Keratinocyte (primary cell): ENCODE measurements around the gene ANKRD23. TPM values are rescaled to one million over a fixed set of nuclear protein-coding genes. Genes with fewer than 3 reads are reported as not detected.

ENCODE experiments used
- DNase-seq: peaks from one replicate; pipeline ENCODE4 v3.0.0-alpha.2; 2011; ENCODE audit warnings: low read depth, missing footprints, low spot score
- FAIRE-seq: peaks from 2 replicates; lab custom pipeline; 2011; peaks lifted over from hg19 to GRCh38; lab: Jason Lieb, UNC
- H2AFZ ChIP-seq: 2 replicates; pipeline ENCODE4 v1.6.0; 2012; ENCODE audit warnings: low read length, control low read depth, inconsistent platforms; ENCODE audit not compliant: control insufficient read depth
- H3K27ac ChIP-seq: 2 replicates; pipeline ENCODE4 v1.5.1; 2011; ENCODE audit warnings: low read length; ENCODE audit not compliant: control insufficient read depth, insufficient read depth
- H3K27me3 ChIP-seq: 3 replicates; pipeline ENCODE4 v1.6.0; 2011; ENCODE audit warnings: low read length; ENCODE audit not compliant: control insufficient read depth, insufficient read depth; ENCODE audit errors: extremely low read depth
- H3K36me3 ChIP-seq, 2 experiments: 2 replicates in 1 of 2; 3 replicates in 1 of 2; pipeline ENCODE4 v1.5.1; 2011; ENCODE audit warnings: low read length in 2 of 2, mild to moderate bottlenecking in 1 of 2; ENCODE audit not compliant: control insufficient read depth in 2 of 2, insufficient read depth in 2 of 2; ENCODE audit errors: extremely low read depth in 1 of 2
- H3K4me1 ChIP-seq: 3 replicates; pipeline ENCODE4 v1.5.1; 2011; ENCODE audit warnings: low read length; ENCODE audit not compliant: control insufficient read depth, insufficient read depth; ENCODE audit errors: extremely low read depth
- H3K4me2 ChIP-seq: 3 replicates; pipeline ENCODE4 v1.6.0; 2011; ENCODE audit warnings: low read depth, low read length; ENCODE audit not compliant: control insufficient read depth, insufficient read depth; ENCODE audit errors: extremely low read depth
- H3K4me3 ChIP-seq, 3 experiments: fragments of 200-600 bp in 1 of 3; sonication (generic) in 1 of 3; 2 replicates in 2 of 3; 3 replicates in 1 of 3; pipeline ENCODE4 v1.5.1; 2011 to 2016; ENCODE audit warnings: low read length in 3 of 3, mild to moderate bottlenecking in 3 of 3, control low read depth in 2 of 3, inconsistent platforms in 1 of 3, low read depth in 1 of 3, mixed read lengths in 1 of 3, mixed run types in 1 of 3, moderate library complexity in 1 of 3; ENCODE audit not compliant: control insufficient read depth in 2 of 3, insufficient read depth in 2 of 3; ENCODE audit errors: extremely low read depth in 1 of 3
- H3K79me2 ChIP-seq: 2 replicates; pipeline ENCODE4 v1.6.0; 2012; ENCODE audit warnings: low read length; ENCODE audit not compliant: control insufficient read depth, insufficient read depth
- H3K9ac ChIP-seq: 3 replicates; pipeline ENCODE4 v1.6.0; 2011; ENCODE audit warnings: low read length; ENCODE audit not compliant: control insufficient read depth, insufficient read depth; ENCODE audit errors: extremely low read depth
- H3K9me1 ChIP-seq: 3 replicates; pipeline ENCODE4 v1.6.0; 2011; ENCODE audit warnings: low read length; ENCODE audit not compliant: control insufficient read depth, insufficient read depth; ENCODE audit errors: extremely low read depth
- H3K9me3 ChIP-seq: 2 replicates; pipeline ENCODE4 v1.5.1; 2012; ENCODE audit warnings: low read depth, low read length; ENCODE audit not compliant: control insufficient read depth
- H4K20me1 ChIP-seq: 3 replicates; pipeline ENCODE4 v1.6.0; 2011; ENCODE audit warnings: low read length; ENCODE audit not compliant: control insufficient read depth, insufficient read depth; ENCODE audit errors: extremely low read depth
- CTCF ChIP-seq, 3 experiments: IDR thresholded peaks in 1 of 3; conservative IDR thresholded peaks in 1 of 3; optimal IDR thresholded peaks in 1 of 3; 2 replicates in 2 of 3; 3 replicates in 1 of 3; pipeline versions ENCODE3 to v1.5.1; 2011; ENCODE audit warnings: low read length in 3 of 3, mild to moderate bottlenecking in 3 of 3, moderate library complexity in 2 of 3, control low read depth in 1 of 3, inconsistent platforms in 1 of 3; ENCODE audit not compliant: insufficient read depth in 2 of 3; ENCODE audit errors: extremely low read depth in 1 of 3
- EZH2 ChIP-seq: IDR thresholded peaks from one replicate; pipeline ENCODE4 v1.6.1; 2012; ENCODE audit warnings: inconsistent platforms, mild to moderate bottlenecking, low read length, moderate library complexity
- dilution Hi-C: fragments of 300-500 bp; cut with MboI; formaldehyde crosslinking; loops from one replicate; pipeline ENCODE4 v1.7.0; 2020; ENCODE audit warnings: low sequenced_read_pairs; ENCODE audit not compliant: extremely low pct_ligation_motif_present
- polyA plus RNA-seq, 5 experiments: library from polyadenylated mRNA; depleted of rRNA in 3 of 5; stranded (reverse) in 3 of 5; stranded (forward) in 1 of 5; unstranded in 1 of 5; fragments of >200 nt; gene quantifications; 1 replicate in 1 of 5; 2 replicates in 3 of 5; 3 replicates in 1 of 5; pipeline versions ENCODE4 v1.2.1 to v1.2.3, GENCODE V29; 2011 to 2012; ENCODE audit warnings: missing spikeins in 2 of 5, low read depth in 1 of 5, low replicate concordance in 1 of 5

The ANKRD23 gene
- polyA plus RNA-seq, 1 donor (not counting 4 experiments of a cell fraction or from before 2014, with no cell fraction given) = 1.4 TPM

GRCh38 chr2:96877631-96878092 lies 33.8 kb upstream of the ANKRD23 start:
- Histone ChIP-seq H4K20me1 (no peaks in the 10 kb centered on the region), H3K27me3 (peaks cover 3% of the 10 kb centered on the region), H3K79me2 (no peaks in the 10 kb centered on the region), H3K9ac (no peak overlapping the region), H3K4me3 (no peak overlapping the region), H3K4me1 (peaks cover 32% of the 10 kb centered on the region), H3K27ac (no peak overlapping the region), H3K9me3 (no peaks in the 10 kb centered on the region), H3K9me1 (peaks cover 3% of the 10 kb centered on the region), H3K36me3 (no peaks in the 10 kb centered on the region), H3K4me2 (no peak overlapping the region), H2AFZ (no peak overlapping the region)
- FAIRE-seq (no peak), DNase-seq (no peak)
- TF ChIP-seq EZH2 = no peak
- TF ChIP-seq CTCF (optimal IDR thresholded peaks at IDR 0.05 in 1 of 3, IDR thresholded peaks at IDR 0.05 in 1 of 3, conservative IDR thresholded peaks at IDR 0.05 in 1 of 3; ENCODE audit: extremely low read depth in 1 of 3, insufficient read depth in 2 of 3, low read length in 3 of 3) = no peak
- dilution Hi-C loops = no loop called here

- FAIRE-seq = no peak
- TF ChIP-seq EZH2 = no peak
- no peak for TF ChIP-seq CTCF (optimal IDR thresholded peaks at IDR 0.05 in 1 of 3, IDR thresholded peaks at IDR 0.05 in 1 of 3, conservative IDR thresholded peaks at IDR 0.05 in 1 of 3; ENCODE audit: extremely low read depth in 1 of 3, insufficient read depth in 2 of 3, low read length in 3 of 3)
- Histone ChIP-seq H3K79me2 (no peaks in the 10 kb centered on the region), H3K4me3 (no peak overlapping the region), H3K9me3 (no peaks in the 10 kb centered on the region), H3K4me1 (peaks cover 28% of the 10 kb centered on the region), H2AFZ (no peak overlapping the region), H3K36me3 (no peaks in the 10 kb centered on the region), H4K20me1 (no peaks in the 10 kb centered on the region), H3K4me2 (no peak overlapping the region), H3K9ac (no peak overlapping the region), H3K27ac (no peak overlapping the region), H3K9me1 (peaks cover 3% of the 10 kb centered on the region), H3K27me3 (peaks cover 3% of the 10 kb centered on the region)
- dilution Hi-C loops = no loop called here
- DNase-seq = no peak
Measured at GRCh38 chr2:96877042-96877451, 33.2 kb upstream of the ANKRD23 start.
